NAMALWA (cell line): ENCODE measurements around the gene CDHR1.

Experiments used
- DNase-seq: peaks from one replicate; pipeline ENCODE4 v3.0.0-alpha.2; 2015; ENCODE audit warnings: low spot score

Gene CDHR1

DNA sequence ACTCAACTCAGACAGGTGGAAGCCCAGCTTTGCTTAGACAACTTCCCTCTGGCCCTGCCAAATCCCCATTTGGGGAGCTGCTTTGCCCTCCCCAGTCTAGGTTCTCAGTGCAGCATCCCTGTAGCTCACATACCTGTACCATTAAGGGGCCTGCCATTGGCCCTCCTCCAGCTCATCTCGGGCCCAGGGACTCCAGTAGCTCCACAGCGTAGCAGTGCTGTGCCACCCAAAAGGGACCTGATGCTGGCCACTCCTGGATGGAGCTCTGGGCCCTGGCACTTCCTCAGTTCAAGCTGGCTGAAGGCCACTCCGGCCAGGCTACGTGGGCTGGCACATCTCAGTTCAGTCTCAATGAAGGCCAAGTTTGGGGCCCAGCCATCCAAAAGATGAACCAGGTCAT lies 39.6 kb downstream of the CDHR1 start:
- no peak for DNase-seq

DNA sequence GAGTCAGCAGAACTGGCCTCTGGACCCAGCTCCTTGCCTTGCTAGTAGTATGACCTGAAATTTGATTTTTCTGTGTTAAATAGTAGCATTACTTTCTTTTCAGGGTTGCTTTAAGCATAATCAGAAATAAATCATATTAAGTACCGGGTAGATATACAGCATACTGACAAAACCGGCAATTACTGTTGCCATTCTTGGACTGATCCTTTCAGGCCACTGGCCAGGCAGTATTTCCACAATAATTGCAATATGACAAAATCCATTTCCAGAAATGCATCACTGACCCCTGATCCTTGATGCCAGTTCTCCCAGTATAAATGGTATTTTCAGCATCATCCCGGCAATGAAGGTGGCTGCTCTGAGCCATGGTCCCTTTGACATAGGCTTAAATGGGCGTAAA lies 40.1 kb downstream of the CDHR1 start:
- no peak for DNase-seq

DNA sequence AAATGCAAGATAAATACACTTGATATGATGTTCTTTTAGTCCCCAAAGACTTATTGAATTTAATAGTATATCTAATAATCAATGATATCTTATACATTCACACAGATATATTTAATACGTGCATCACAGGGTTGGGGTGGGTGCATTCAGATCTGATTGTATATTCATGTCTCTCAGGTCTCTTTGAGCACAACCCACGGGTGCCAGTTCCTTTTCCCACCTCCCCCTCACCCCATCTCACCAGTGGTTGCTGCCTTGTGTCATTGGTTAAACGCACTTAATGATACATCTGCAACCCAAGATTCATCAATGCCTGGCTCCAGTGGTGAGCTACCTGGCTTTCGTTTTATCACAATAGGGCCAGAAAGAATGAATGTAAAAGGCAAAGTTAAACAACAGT lies 40.8 kb downstream of the CDHR1 start:
- no peak for DNase-seq

DNA sequence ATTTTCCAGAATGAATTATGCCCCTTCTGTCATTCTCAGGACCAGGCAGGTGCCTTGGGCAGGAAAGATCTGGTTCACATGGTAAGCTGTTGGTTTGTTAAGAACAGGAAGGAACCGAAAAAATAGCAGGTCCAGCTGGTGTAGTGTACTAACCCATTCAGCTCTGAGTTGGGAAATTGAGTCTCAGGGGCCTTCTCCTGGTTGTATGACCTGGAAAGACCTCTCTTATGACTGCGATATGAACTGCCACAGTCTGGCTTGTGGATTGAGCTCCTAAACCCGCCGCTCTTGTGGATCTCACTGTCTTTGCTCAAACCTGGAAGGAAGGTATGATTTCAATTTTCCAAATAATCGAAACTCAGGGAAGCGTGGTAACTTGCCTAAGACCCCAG lies 42.5 kb downstream of the CDHR1 start:
- DNase-seq, result no peak

DNA sequence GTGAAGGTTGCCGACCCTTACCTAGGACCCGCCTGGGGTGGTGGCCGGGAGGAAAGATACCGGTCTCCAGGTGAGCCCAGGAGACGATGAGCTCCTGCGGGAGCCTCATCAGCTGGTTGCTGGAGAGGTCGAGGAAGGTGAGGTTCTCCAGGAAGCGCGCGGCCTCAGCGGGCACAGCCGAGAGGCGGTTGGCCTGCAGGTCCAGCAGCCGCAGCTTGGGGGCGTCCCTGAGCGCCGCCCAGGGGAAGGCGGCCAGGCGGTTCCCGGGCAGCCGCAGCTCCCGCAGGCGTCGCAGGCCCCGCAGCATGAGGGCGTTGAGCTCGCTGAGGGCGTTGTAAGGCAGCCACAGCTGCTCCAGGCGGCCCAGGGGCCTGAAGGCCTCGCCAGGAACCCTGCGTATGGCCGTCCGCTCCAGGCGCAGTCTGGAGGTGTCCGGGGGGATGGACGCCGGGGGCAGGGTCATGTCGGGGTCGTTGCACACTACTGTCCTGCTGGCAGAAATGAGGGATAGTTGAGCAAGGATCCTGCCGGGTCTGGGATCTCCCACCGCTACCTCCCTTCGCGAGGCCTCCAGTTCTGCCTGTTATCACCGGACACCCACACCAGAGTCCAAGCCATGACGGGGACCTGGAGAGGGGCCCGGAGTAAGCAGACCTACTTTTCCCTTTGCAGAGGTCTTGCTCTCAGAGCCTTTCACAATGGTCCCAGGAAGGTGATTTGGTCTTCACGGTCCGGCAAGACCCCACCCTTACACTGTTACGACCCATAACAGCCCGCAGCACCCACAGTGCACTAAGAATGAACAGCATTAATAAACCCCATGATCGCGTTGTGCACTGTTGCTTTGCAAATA lies 43.1 kb downstream of the CDHR1 start:
- no peak for DNase-seq

DNA sequence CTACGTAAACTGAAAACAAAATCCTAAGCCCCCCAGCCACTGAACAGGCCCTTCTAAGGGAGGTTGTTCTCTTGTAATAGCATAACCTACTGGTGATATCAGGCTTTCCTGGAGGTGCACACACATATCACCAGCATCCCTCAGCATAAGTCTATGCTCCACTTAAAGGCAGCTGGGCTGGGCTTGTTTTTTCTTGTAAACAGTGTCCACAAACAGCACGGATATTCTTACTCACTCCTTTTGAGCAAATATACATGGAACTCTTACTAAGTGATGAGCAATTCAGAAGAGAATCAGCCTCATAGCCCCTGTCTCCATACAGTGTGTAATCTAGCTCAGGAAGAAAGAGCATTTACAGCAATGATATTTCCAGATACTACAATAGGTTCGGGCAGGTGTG lies 44.6 kb downstream of the CDHR1 start:
- DNase-seq, result no peak

DNA sequence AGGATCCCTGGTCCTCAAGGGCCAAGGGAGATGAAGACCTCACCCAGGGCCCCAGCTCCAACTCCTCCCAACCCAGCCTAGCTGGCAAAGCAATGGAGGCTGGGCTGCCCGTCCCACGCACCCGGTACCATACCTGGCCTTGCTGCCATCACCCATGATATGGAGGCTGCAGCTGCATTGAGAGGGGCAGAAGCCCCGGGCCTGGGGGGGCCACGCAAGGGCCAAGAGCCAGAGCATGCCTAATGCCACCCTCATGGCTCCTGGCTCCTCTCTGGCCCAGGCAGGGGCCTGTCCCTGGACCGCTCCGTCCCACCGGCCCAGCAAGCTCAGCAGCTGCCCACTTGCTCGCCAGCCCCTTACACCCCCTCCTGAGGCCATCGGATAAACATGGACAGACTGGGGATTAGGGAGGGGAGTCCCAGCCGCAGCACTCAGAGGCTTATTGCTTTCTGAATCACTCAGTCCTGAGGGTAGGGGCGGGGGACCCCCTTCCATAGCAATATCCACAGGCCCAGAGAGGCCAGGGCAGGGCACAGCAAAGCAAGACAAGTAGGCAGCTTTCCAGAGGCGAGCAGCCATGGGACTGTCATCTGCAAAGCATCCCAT lies 47.0 kb downstream of the CDHR1 start, which contains the start of gene LRIT1:
Gene LRIT1 (minus strand): TSS at position 362 of the 606 bp plus-strand sequence. CDS start 107 bp downstream, at position 255.
- DNase-seq, result no peak

DNA sequence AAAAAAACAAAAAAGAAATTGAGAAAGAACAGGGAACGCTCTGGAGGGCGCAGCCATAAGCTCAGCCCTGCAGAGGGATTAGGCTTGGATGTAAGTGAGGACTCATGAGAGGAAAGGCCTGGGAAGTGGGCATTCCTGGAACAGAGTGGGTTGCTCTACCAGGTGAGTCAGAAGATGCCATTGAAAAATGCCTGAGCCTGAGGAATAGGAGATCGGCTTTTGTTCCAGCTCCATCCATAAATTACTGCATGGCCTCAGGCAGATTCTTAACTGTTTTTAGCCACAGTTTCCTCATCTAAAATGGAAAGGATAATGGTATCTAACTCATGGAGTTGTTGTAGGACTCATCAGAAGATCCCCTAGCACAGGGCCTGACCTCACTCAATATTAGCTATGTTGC lies 49.4 kb downstream of the CDHR1 start:
- DNase-seq, result no peak

DNA sequence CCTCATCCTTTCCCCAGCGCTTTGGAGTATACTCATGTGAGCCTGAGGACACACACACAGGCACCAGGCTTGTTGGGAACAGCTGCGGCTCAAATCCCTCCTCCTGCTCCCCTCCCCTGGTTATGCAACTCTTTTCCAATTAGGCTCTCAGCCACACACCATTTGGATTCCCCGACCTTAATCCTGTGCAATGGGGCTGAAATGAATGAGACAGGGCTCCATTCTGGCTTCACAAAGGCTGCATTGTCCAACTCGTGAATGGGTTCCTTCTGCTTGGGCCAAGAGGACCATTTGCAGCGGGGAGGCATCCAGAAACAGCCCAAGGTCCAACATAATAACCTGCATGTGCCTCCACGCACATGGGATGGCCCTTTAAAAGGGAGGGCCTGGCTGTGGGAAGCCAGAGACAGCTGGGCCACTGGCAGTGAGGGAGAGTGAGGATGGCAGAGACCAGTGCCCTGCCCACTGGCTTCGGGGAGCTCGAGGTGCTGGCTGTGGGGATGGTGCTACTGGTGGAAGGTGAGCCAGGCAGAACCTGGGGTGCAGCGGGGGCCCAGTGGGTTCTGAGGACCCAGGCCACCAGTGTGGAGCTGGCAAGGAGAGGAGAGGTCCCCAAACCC lies 50.4 kb downstream of the CDHR1 start, which contains the start of gene RGR:
Gene RGR (plus strand): TSS at position 403 of the 620 bp plus-strand sequence. CDS start 38 bp downstream, at position 441.
- DNase-seq, result no peak

DNA sequence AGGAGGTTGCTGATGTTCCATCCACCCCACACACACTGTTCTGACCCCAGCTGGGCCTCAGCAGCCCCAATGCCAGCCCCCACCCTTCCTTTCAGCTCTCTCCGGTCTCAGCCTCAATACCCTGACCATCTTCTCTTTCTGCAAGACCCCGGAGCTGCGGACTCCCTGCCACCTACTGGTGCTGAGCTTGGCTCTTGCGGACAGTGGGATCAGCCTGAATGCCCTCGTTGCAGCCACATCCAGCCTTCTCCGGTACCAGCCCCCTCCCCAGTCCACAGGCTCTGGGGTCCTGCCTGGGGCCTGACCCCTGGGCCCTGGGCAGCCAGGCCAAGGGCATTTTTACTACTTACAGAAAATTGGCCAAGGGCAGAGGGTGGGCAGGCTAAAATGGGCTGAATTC lies 53.2 kb downstream of the CDHR1 start:
- DNase-seq, result no peak

DNA sequence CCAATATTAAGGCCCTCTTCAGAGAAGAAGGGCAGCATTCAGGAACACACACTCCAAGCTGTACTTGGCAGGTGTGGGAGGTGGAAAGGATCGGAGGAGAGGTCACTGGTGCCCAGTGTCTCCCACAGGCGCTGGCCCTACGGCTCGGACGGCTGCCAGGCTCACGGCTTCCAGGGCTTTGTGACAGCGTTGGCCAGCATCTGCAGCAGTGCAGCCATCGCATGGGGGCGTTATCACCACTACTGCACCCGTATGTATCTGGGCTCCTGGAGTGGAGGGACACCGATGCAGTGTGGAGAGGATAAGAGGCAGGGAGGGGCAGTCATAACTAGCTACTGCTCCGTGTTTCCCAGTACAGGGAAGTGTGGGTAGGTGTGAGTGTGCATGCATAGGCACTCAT lies 54.5 kb downstream of the CDHR1 start:
- no peak for DNase-seq

DNA sequence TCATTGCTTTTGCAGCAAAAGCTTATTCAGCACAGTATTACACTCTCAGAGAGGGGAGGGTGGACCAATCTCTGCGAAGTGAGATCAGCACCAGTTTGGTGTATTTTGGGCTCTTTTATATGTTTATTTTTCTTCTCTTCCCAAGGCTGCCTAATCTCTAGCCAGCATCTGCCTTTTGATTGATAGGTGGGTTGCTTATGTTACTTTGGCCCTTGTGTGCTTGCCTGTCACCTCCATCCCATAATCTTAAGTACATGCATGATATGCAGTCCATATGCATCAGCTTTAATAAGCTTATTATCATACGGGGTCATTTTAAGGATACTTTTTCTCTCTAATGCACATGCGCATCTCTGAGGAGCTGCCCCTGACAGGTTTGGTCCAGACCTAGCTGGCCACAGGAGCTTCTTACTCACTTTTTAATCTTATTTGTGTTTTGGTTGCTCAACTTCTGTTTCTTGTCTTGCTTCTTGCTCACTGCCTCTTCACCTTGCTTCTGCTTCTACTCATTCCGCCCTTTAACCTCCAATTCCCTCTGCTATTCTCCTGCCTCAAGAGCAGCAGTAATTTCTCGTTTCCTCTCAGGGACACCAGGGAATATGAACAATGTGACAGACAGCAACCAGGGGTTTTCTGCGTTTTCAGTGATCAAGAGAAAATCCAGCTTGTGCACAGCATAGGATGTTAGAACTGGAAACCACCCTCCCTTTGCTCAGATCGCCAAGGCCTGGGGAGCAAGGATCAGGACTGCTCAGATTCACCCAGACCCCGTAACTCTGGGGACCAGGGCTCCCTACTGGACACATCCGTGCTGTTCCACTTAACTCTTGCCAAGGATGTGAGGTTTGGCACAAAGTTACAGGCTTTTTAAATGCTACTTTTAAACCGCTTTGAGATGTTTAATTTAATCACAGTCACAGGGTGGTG lies 60.5 kb downstream of the CDHR1 start:
- DNase-seq, result no peak

DNA sequence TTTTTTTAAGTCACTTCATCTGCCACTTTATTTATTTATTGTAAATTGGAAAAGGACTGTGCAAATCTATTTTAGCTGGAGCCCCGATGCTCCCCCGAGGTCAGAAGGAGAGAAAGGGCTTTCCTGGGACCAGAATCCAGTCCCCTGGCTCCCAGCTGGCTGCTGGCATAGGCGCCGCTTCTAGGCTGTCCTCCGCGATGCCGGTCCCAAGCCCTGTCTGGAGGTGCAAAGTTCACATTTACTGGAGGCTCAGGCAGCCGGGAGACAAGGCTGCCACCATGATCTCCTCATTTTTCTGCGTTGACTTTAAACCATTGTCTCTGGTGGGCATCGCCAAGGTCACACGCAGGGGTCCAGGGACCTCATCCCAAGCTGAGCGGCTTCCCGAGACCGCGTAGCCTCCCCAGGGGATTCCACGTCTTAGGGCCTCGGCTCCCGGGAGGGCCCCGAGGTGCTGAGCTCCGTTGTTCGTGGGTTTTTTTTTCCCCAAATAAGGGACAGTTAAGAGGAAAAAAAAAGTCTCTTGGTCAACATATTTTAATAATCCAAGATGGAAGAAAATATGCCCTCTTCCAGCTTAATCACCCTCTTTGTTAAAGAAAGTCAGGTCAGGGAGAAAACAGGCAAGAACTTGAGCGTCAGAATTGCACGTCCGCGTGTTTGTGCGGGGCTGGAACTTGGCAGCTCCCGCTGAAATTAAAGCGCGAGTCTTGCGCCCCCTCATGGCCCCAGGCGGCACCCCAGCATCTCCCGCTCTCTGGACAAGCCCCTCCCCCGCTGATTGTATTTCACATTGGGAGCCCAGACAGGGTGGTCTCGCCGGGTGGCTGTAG lies 62.4 kb downstream of the CDHR1 start:
- DNase-seq, result peak; percentile 47

DNA sequence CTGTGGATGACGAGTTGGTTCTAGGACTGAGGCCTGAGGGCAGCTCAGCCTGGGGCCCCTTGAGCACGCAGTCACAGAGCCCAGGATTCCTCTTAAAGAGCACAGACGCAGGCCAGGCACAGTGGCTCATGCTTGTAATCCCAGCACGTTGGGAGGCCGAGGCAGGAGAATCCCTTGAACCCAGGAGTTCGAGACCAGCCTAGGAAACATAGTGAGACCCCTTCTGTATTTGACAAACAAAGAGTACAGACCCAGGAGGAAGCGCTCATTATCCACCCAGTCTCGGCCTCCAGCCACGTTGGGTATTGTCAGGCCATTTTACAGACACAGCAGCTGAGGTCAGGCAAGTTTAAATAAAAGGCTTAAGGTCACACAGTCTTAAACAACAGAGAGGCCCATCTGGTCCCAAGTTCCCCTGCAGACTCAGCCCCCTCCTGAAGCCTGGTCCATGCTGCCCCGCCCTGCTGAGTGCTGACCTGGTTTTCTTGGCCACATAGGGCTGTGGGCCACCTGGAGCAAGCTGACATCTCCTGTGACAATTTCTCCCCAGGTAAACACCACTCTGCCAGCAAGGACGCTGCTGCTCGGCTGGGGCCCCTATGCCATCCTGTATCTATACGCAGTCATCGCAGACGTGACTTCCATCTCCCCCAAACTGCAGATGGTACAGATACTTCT lies 63.1 kb downstream of the CDHR1 start:
- no peak for DNase-seq

DNA sequence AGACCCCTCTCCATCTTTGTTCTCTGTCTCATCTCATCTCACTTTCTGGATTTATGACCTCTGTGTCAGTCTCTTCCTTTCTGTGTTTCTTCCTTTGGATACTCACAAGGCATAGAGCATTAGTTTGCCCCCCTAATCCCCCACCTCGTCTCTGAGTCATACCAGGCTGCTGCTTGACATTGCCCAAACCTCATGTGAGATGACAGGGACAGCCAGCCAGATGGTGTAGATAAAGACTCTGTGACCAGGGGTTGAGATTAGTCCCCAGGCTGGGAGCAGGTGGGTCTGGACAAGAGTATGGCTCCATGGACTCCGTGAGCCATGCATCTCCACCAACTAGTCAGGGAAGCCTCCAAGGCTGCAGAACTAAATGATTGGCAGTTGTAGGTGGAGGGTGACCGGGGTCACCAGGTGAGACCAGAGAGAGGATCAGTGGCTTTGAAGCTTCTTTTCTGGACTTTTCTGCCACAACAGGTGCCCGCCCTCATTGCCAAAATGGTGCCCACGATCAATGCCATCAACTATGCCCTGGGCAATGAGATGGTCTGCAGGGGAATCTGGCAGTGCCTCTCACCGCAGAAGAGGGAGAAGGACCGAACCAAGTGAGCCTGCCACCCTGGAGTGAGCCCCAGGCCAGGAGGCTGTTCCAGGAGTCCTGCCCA lies 63.8 kb downstream of the CDHR1 start:
- DNase-seq, result no peak

DNA sequence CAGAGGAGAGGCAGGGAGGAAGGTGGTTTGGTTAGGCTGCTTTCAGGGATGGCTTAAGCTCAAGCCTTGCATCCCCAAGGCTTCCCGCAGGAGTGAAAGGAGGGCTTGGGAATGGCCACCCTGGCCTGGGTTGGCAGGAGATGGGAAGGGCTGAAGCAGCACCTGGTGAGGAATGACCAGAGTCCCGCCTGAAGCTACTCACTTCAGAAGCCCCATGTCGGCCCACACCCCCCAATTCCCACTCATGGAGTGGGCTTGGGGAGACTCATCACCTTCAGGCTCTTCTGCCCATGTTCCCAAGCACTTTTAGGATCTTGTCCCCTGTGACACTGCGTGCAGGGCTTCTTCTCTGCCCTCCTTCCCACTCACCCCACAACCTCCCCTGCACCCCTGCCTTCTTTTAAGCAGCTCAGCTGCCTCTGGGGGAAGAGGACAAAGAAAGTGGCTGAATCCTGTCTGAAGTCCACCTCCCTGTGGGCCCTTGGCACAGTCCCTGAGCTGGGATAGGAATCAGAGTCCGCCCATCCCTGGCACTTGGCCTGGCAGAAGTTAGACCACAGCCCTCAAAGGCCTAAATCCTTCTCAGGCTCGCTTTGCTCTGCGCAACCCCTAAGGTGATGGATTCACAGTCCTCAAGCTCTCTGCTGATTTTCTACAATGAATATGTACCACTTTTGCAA lies 67.0 kb downstream of the CDHR1 start:
- no peak for DNase-seq

DNA sequence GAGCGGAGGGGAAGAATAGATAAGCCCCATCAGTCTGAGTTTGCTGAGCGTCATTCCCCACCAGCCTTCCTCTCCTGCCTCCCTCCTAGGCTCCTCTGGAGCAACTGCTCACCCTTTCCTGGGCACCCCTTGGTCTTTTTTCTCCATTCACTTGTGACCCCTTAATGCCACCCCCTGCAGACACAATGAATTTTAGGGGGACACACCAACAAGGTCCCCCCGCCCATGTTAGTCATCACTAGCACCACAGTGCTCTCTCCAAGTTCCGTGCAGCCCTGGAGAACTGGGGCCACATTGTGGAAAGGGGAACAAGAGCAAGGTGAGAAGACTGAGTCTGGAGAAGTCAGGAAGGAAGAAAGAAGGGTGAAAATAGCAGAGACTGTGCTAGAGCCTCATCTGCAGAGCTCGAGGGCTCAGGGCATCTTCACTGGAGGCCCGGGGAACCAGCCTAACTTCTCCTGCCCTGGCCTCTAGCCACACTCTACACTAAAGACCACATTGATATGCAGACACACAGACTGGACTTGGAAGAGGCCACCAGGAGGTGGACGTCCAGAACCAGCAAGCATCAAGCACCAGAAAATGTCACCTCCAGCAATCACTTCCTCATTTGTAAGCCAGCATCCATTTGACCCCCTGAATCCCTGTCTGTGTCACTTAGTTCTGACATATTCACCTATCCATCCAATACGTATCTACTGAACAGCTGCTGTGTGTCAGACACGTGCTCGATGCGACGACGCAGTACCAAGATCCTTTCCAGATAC lies 68.0 kb downstream of the CDHR1 start:
- no peak for DNase-seq

DNA sequence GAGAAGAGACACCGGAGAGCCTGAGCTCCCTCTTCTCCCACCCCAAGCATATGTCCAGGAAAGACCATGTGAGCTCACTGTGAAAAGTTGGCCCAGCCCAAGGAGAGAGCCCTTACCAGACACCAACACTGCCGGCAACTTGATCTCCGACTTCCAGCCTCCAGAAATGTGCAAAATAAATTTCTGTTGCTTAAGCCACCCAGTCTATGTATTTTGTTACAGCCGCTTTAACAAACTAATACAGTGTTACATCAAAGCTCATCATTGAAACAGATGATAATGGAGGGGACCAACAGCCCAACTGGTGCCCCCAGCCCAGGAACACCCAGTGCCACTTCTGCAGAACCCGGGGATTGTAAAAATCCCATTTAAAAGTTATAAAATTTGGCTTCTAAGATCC lies 69.4 kb downstream of the CDHR1 start:
- DNase-seq, result no peak
